Raji (cell line): ENCODE results near the gene VEPH1.

Experiments
- POLR2A ChIP-seq: IDR thresholded peaks from 2 replicates; pipeline ENCODE4 v1.6.1; 2011; ENCODE audit warnings: low read depth, low read length, control low read depth; ENCODE audit not compliant: insufficient read depth

VEPH1 gene

GRCh38 chr3:157529751-157530150 is 26.5 kb upstream of the VEPH1 start:
- TF ChIP-seq POLR2A, result no peak

- TF ChIP-seq POLR2A, result no peak
Observed at GRCh38 chr3:157529085-157529484, 25.9 kb upstream of the VEPH1 start.

DNA sequence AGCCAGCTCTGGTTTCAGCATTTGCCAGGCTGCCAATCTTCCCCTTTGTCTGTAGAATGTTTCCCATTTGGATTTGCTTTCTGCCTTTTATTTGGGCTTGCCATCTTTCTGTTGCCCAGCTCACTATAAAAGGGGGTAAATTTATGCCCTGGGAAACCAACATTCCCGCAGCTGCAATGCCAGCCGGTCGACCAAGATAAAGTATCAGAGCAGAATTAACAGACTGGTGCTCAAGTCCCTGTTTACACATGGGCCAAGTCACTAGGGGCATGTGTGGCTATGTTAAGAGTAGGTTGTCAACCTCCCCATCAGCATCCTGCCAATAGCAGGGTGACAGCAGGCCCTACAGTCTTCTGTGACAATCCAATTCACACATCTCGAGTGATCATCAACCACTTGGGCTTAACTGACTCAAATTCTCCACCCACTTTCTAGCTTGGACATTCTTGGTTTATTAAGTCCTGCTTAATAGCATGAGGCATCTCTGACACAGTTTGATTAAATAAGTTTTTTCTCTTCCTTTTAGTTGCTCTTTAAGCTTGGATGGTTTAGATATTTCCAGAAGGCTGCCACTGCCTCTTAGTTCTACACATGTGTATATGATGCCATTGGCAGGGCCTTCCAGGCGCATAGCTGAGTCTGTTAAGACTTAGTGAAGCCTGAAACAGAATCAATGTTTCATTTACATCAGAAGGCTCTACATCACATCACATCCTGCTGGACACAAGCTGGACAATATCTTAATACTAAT is 24.1 kb upstream of the VEPH1 start:
- no peak for TF ChIP-seq POLR2A

GRCh38 chr3:157526036-157526435 is 22.8 kb upstream of the VEPH1 start:
- TF ChIP-seq POLR2A, result no peak

GRCh38 chr3:157523814-157524213 is 20.6 kb upstream of the VEPH1 start:
- TF ChIP-seq POLR2A, result no peak

- TF ChIP-seq POLR2A, result no peak
Observed at GRCh38 chr3:157522648-157523047, 19.4 kb upstream of the VEPH1 start.

DNA sequence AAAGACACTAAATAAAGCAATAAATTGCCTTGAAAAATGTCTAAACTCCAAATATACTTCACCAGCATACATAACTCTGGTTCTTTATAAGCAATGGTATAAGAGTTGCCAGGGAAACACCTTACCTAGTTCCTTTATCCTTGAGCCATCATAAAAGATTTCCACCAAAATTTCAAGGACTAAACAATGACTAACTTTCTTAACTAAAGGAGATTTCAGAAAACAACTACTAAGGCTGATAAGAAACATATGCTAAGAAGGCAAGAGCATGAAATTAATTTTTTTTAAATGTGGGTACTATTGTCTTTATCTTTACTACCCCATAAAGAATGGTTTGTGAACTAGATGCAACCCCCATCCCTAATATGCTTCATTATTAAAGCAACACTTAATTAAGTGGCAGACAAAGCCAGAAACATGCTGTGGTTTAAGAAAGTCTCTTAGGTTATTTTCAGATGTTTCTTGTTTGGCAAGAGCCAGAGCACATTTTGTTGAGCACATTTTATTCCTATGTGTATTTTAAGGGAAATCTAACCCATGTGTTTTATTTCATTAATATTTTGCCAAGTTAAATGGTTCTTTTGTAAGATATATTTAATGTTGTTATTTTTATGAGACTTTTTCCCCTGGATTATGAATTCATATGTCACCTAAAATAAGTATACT is 17.4 kb upstream of the VEPH1 start:
- TF ChIP-seq POLR2A, result no peak

DNA sequence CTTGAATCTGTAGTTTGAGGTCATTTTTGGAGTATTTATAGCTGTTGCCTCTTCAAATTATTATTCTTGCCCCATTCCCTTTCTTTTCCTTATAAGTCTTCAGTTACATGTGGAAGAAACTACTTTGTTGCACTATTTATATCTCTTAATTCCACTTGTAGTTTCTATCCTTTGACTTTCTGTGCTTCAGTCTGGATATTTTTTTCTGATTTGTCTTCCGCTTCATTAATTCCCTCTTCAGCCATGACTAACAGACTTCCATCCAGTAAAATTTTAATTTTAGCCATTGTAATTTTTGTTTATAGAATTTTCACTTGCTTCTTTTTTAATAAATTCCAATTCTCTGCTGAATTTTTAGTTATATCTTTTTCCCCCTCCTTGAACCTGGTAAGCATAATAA is 15.7 kb upstream of the VEPH1 start:
- no peak for TF ChIP-seq POLR2A

DNA sequence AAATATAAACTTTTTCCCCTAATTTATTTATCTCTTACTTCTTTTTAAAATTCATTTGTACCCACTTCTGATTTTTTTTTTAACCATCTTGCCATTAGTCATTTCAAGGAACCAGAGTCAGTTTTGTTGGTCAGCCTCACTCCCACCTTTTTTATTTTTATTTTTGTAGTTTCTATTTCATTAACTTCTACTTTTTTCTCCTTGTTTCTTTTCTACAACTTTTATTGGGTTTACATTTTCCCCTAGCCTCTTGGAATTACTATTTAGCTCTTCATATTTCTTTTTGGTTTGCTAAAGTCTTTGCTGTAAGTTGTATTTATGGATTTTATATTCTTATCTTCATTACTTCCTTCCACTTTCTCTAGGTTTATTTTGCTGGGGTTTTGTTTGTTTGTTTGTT is 13.7 kb upstream of the VEPH1 start:
- TF ChIP-seq POLR2A, result no peak

DNA sequence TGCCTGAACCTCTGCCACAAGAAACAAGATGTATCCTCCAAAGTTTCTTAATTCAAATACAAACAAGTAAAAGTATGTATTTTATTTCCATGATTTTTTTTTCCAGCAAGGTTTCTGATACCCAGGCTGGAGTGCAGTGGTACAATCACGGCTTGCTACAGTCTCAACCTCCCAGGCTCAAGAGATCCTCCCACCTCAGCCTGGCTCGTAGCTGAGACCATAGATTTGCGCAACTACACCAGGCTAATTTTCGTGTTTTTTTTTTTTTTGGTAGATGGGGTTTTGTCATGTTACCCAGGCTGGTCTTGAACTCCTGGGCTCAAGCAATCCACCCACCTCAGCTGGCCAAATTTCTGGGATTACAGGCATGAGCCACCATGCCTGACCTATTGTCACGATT is 12.2 kb upstream of the VEPH1 start:
- TF ChIP-seq POLR2A, result no peak

DNA sequence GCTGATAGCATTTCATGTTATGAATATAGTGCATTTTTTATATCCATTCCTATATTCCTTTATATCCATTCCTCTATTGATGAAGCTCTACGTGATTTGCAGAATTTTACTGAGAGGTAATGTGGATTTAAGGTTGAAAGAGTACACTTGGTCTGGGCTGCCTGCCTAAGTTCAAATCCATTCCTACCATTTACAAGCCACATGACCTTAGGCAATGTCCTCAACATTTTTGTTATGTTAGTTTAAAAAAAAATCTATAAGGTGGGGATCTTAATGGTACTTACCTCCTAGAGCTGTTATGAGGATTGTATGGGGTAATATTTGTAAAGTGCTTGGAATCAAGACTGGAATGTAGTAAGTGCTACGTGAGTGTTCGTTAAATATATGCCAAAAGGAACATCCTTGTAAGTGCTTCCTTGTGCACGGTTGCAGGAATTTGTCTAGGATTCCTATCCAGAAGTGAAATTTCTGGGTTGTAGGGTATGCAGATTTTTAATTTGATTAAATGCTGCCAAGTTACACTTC is 11.2 kb upstream of the VEPH1 start:
- no peak for TF ChIP-seq POLR2A

DNA sequence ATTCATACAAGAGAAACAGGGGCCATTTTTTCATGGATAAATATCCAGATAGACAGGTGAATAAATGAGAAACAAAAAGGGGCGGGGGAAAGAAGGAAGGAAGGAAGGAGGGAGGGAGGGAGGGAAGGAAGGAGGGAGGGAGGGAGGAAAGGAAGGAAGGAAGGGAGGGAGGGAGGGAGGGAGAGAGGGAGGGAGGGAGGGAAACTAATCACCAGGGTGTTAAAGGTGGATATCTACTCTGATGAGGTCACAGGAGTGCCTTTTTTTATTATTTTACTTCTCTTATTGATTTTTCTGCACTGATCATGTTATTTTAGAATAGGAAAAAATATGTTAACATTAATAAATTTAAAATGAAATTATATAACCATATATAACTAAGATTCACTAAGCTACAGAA is 10.4 kb upstream of the VEPH1 start:
- TF ChIP-seq POLR2A, result no peak

GRCh38 chr3:157512534-157512933 is 9.3 kb upstream of the VEPH1 start:
- TF ChIP-seq POLR2A, result no peak

DNA sequence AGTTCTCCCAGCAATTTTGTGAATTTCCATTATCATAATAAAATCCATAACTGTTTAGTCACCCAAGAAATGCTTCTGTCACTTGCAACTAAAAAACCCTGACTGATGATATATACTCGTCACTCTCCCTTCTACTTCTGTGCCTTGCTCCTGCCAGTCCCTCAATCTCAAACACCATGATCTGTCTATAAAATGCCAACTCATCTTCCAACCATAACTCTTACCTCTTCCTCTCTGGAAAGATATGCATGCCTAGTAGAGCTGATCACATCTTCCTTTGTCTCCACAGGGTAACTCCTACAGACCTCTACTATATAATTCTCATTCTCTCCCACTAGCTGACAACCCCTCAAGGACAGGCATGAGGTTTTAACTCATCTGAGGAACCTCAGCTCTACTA is 5.2 kb upstream of the VEPH1 start:
- no peak for TF ChIP-seq POLR2A

- TF ChIP-seq POLR2A, result no peak
Observed at GRCh38 chr3:157501863-157502262, 1.4 kb downstream of the VEPH1 start.

- no peak for TF ChIP-seq POLR2A
Observed at GRCh38 chr3:157500232-157500631, 3.0 kb downstream of the VEPH1 start.

- no peak for TF ChIP-seq POLR2A
Observed at GRCh38 chr3:157499342-157499963, 3.8 kb downstream of the VEPH1 start.

GRCh38 chr3:157498371-157498770 is 4.8 kb downstream of the VEPH1 start:
- no peak for TF ChIP-seq POLR2A
